Measurements from ENCODE around the gene WDR5.
"Not testable (repeated sequence)": the region's sequence is repeated elsewhere in the genome, so short reads cannot be mapped to it uniquely, and the experiment has no call there.

WDR5 gene

DNA sequence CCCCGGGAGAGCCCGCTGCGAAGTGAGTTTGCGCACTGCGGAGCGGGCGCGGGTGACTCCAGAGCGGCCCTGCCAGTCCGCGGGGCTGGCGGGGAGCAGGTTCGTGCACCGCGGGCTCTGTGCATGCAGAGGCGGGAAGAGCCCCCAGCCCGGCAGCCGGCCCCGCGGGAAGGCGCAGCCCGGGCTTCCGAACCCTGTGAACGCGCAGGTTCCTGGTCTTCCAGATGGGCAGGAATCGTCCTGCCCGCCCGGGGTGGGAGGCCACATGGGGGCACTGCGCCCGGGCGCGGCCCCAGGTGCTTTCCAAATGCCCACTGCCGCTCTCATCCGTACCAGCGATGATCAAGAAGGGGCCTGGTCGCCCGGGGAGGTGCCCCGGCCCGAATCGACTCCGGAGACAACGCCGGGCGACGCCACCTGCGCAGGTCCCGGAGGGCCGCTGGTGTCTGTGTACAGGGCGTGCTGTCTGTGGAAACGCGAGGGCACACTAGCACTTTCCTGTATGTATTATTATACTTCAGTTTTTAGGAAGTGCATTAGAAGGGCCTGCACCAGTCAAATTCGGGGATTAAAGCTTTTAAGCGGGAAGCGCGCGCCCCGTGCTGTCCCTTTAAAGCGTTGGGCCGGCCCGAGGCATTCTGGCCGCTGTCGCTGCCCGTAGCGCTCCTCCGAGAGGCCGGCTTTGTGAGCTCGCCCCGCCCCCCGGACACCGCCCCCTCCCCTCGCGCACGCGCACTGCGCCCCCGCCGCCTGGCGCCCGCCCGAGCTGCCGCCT, at the start of gene WDR5:
WDR5 (plus strand) TSS at position 740 of the 775 bp plus-strand sequence. CDS start 3,796 bp downstream, outside the sequence.
- peak; percentile 98 for DNase-seq

DNA sequence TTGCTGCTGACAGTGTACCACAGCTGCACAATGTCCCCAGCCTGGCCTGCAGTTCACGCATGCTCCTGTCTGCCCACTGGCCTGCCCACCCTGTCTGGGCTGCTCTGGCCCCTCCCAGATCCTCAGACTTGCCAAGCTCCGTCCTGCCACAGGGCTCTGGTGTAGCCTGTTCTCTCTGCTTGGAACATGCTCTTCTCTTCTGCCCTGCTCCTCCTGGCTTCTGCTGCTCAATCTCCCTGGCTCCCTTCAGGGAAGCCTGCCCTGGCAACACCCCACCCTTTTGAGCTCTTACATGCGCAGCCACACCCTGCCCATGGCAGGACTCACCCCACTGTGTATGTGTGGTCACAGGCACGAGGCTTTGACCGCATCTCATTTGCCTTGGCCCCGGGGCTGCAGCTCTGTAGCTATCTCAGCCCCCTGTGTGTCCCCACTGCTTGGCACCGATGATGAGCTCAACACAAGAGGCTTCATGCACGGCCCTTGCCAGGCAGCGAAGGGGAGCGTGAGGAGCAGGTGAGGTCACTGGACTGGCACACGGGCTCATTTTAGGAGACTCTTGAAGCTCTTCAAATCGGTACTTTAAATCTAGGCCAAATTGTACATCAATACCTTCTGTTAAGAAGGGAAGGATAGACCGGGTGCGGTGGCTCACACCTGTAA, 47.7 kb upstream of the WDR5 start:
- DNase-seq, result no peak

DNA sequence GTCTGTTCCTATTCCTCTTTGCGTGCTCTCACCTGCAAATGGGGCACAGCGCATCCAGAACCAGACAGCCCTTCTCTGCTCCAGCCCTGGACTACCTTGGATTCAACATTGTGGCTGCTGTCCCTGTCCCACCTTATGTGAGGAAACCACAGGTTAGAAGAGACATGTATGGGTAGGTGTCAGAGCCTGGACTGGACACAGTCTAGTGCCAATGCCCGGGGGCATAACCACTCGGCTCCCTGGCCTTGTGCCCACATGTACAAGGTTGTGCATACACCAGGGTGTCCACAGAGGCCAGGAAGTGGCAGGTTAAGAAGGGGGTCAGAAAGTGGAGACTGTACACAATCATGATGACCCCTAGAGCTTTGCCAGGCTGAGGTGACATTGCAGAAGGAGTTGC, 45.9 kb upstream of the WDR5 start:
- no peak for DNase-seq

DNA sequence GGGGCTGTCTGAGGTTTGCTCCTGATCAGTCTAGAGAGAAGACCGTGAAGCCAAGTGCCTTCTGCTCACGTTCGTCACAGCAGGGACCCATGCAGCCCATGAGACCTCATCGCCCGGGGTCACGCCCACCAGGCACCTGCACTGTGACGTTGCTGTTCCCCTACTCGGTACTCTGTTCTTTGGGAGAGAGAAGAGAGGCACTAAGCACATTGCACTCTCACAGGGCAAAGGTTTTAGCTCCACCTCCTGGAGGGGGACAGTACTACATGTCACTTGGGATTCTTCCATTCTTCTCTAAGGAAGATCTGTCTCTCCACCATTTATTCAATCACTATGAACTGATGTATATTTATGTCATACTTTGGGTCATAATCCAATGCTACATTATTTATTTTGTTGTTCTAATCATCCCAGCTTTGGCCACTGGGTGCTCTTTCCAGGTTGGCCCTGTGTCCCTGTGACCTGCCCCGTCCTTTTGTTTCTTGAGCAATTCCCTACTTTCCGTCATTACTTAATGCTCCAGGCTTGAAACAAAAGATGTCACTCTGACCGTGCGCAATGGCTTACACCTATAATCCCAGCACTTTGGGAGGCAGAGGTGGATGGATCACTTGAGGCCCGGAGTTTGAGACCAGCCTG, 36.6 kb upstream of the WDR5 start:
- peak; percentile 72 for DNase-seq

DNA sequence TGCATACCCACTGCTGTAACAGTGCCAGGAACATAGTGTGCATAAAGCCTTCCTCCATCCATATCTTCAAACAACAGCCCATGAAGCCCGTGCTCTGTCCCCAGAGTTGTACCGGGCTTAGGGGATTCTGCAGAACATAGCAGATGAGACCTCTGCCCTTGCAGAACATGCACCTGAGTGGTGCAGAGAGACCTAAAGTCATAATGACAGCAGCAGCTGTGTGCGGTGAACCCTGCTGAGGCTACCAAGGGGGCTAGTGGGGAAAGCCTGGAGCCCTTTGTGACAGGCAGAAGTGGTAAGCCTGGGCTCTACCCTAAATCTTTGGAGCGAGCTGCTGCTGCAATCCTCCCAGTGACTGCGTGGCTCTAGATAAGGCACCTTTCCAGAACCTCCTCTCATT, 35.8 kb upstream of the WDR5 start:
- no peak for DNase-seq

DNA sequence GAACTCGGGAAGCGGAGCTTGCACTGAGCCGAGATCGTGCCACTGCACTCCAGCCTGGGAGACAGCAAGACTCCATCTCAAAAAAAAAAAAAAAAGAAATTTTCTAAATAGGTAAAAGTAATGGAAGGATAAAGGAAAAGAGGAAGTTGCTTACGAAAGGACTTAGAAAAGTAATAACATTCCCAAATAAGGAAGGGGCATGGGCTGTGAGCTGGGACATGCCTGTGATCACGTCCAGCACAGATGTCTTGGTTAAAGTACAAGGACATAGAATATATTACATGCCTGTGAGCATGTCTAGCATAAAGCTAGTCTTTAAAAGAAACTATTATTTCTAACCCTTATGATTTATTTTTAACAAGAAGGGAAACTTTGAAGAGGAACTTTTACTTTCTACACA, 34.7 kb upstream of the WDR5 start:
- DNase-seq, result not testable (repeated sequence)

DNA sequence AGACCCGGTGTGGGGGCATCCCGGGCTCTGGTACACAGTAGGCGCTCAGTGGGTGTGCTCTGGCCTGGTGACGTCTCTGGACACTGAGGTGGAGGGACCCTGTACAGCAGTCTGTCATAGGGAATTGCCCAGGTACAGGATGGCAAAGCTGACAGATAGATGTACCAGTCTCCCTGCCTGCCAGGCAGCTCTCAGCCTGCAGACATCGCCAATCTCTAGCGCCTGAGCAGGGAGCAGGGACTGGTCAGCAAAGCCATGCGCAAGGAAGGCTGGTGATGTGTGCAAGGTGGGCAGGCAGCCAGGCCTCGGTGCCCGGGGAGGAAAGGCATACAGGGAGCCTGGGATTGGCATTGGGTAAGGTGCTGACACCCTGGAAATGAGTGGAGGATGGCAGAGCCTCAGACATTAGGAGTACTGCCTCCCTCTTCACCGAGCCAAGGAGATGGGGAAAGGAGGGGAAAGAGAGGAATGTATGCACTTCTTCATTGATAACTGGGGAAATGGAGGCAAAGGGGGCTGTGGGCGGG, 34.2 kb upstream of the WDR5 start:
- DNase-seq, result no peak

DNA sequence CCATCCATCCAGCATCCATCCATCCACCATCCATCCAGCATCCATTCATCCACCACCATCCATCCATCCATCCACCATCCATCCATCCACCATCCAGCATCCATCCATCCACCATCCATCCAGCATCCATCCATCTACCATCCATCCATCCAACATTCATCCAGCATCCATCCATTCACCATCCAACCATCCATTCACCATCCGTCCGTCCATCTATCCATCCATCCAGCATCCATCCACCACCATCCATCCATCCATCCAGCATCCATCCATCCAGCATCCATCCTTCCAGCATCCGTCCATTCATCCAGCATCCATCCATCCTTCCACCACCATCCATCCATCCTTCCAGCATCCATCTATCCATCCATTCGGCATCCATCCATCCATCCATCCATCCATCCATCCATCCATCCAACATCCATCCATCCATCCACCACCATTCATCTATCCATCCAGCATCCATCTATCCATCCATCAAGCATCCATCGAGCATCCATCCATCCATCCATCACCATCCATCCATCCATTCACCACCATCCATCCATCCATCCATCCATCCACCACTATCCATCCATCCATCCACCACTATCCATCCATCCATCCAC, 32.4 kb upstream of the WDR5 start:
- no peak for DNase-seq

DNA sequence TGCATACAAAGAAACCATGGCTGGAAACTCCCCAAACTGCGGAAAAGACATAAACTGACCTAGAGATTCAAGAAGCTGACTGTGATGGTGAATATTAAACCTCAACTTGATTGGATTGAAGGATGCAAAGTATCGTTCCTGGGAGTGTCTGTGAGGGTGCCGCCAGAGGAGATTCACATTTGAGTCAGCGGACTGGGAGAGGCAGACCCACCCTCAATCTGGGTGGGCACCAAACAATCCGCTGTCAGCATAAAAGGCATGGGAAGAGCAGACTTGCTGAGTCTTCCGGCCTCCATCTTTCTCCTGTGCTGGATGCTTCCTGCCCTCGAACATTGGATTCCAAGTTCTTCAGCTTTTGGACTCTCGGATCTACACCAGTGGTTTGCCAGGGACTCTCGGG, 24.8 kb upstream of the WDR5 start:
- DNase-seq, result no peak

DNA sequence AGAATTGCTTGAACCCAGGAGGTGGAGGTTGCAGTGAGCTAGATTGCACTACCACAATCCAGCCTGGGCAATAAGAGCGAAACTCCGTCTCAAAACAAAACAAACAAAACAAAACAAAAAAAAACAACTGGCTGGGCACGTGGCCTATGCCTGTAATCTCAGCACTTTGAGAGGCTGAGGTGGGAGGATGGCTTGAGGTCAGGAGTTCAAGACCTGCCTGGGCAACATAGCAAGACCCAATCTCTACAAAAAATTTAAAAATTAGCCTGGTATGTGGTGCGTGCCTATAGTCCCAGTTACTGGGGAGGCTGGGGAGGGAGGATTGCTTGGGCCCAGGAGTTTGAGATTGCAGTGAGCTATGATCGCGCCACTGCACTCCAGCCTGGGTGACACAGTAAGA, 23.3 kb upstream of the WDR5 start:
- no peak for DNase-seq

DNA sequence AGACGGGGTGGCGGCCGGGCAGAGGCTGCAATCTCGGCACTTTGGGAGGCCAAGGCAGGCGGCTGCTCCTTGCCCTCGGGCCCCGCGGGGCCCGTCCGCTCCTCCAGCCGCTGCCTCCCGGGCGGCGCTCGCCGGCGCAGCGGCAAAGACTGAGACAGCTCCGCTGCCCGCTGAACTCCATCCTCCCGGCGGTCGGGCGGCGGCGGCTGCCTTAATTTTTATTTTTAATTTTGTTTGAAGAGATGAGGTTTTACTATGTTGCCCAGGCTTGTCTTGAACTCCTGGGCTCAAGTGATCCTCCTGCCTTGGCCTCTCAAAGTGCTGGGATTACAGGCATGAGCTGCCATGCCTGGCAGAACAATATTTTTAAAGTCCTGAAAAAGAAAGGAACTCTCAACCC, 16.9 kb upstream of the WDR5 start:
- DNase-seq, result not testable (repeated sequence)

DNA sequence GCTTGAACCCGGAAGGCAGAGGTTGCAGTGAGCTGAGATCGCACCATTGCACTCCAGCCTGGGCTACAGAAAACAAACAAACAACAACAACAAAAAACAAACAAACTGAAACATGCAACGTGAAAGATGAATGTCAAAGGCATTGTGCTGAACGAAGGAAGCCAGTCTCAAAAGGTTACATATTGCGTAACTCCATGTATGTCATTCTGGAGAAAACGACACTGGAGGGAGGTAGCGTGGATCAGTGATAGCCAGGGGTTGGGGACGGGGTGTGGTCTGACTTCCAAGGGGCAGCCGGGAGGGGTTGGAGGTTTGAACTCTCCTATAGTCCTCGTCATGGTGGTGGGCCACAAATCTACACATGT, 12.1 kb upstream of the WDR5 start:
- DNase-seq, result no peak

DNA sequence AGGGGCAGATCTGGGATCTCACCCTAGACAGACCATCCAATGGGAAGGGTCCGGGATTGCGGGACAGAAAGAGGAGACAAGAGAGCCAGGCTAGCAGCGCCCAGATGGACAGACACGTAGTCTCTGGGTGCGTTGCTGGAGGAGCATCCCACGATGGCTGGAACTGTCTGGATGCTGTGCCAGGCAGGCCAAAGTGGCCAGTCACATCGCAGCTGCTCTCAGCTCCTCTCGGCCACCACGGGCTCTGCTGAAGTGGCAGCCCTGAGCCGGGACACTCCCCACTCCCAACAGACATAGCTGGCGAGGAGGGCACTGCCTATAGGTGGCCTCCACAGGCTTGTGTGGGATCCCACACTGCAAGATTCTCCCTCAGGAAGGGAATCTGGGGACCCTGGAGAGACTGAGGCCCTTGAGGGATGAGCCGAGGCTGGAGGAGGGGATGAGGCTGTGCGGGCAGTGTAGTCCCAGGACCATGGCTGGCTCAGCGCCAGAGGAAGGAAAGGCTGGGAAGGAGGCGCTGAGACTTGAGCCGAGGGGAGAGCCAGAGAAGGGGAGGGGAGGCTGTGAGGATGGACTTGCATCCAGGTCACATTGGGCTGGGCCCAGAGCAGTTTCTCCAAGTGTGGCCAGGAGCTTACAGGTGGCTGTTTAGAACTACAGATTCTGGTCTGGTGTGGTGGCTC, 10.3 kb upstream of the WDR5 start:
- peak; percentile 9 for DNase-seq

DNA sequence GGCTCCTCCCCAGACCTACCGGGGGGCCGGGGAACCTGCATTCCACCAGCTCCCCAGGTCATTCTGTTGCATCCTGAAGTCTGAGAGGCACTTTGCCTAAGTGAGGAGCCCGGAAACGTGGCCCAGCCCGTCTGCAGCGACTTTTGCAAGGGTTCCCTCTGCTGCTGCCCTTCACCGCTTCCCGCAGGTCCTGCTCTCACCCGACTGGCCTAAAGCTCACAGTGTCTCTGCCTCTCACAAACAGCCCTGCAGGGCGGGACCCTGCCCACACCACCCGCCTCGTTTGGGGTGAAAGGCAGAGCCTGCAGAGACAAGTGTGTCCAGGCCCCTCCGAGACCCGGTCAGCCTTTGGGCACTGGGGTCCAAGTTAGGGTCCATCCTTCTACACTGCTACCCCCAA, 9.5 kb upstream of the WDR5 start:
- no peak for DNase-seq

DNA sequence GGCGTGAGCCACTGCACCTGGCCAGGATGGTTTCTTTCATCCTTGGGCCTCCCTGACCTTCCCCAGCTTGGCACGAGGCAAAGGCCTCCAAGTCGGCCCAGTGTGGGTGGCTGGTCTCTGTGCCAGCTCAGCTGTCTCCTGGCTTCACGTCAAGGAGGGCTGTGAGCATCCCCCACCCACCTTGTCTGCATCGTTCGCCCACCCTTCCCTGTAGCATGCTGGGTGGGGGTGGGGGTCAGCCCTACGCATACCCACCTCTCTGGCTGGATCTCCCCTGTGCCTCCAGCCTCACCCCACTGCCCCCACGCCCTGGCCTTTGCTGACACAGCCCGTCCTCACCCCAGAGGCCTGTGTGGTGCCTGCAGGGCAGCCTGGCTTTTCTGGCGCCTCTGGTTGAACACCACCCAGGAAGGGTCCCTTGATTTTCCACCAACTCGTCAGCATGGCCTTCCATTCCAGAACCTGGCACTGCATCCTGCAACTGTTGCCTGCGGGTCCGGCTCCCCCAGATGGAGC, 8.8 kb upstream of the WDR5 start:
- no peak for DNase-seq

DNA sequence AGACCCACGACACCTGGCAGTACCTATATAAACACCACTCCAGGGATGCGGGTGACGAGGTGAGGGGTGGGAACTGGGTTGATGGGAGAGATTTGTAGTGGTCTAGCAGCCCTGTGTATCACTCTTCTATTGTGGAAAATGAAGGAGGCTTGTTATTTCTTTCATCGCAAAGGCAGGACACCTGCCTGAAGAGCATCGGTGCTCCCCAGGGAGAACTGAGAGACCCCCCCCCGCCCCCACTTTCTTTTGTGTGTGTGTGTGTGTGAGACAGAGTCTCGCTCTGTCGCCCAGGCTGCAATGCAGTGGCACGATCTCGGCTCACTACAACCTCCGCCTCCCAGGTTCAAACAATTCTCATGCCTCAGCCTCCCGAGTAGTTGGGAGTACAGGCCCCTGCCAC, 8.3 kb upstream of the WDR5 start:
- no peak for DNase-seq

DNA sequence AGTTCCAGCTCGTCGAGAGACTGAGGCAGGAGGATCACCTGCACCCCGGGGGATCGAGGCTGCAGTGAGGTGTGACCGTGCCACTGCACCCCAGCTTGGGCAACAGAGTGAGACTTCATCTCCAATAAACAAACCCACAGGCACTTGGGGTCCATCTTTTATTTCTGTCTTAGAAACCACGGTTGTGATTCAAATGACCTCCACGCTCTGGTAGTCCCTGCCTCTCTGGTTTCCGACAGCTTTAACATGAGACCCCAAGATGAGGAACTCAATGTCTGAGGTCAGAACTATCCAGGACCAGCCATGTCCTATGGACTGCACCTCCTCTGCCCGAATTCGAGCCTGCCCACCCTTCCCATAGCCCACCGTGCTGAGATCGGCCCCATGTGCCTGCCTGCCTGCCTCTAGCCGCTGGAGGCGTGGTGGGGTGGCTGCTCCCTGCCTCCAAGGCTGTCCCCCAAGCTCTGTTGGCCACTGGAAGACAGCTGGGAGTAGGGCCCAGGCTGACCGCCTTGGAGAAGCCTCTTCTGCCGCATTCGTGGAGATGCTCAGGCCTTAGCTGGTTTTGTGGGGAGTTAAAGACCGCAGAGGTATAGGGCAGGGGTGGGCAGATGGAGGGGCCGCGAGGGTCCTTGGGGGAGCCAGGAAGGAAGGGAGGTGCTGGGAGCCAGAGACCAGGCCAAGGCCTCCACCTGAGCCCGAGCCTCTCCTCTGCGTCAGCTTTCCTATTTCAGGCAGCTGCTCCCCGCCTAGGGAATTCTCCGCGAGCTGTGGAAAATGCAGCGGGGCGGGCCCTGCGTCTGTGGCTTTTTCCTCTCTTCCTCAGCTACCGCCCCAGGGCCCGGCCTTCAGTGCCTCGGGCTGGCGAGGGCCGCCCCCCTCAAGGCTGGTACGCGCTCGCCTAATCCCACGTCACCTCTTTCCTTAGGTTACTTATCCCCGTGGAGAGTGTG, 6.9 kb upstream of the WDR5 start:
- no peak for DNase-seq

DNA sequence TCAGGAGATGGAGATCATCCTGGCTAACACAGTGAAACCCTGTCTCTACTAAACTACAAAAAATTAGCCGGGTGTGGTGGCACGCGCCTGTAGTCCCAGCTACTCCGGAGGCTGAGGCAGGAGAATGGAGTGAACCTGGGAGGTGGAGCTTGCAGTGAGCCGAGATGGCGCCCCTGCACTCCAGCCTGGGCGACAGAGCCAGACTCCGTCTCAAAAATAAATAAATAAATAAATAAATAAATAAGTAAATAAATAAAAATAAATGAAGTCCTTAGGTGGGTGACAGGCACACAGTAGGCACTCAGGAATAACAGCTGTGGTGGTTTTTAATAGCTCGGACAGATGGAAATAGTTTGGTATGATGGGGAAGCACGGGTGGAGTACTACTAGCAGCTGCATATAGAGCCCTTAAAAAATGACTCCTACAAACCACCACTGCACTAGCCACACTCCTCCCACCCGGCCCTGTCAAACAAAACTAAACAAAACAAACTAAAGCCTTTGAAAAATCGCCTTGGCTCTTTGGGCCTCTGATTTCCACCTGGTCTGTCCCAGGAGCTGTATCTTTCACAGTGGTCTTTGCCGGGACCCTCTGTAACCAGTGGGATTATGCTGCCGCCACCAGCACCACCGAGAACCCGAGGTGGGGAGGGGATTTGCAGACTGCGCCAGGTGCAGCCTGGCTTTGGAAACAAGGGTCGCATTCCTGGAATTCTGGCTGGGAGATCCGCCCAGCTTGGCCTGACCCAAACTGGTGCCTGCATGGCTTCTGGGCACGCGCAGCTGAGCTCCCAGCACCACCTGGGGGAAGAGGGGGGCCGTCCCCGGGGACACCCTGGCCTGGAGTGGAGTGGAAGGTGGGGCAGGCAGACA, 5.1 kb upstream of the WDR5 start:
- DNase-seq, result no peak

DNA sequence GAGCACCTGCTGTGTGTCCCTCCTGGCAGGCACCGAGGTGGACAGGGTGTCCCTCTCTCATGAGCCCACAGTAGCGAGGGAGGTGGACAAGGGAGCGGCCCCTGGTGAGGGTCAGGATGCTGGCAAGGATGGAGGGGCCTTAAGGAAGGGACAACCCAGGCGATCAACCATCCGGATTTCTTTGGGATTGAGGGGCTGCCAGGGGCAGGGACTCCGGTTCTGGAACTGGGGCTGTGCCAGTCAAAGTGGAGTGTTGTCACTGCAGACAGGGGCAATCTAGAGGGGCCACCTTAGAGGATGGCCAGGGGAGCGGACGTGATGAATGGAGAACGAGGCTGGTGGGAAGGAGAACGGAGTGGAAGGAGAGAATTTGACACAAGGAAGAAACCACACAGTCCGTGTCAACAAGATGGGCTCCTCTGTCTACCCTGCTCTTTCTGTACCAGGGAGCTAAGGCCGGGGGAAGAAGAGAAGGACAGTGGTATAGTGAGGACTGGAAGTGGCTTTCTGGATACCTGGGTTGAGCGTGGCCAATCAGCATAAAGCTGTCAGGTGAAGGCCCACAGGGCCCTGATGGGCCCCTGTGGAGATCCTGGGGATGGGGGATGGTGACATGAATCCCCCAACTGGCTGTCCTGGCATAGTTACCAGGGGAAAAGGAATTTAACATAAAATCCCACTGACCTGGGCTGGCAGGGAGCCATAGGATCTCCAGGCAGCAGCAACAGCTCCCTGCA, 4.2 kb upstream of the WDR5 start:
- no peak for DNase-seq

All from 8988T (cell line).